GM19240 (cell line): Measurements from ENCODE around the gene FAAH.
A peak's percentile ranks its signal among the peaks of the same experiment; 100 is the strongest.

Source experiments
- DNase-seq: peaks from one replicate; pipeline ENCODE4 v3.0.0; 2011; ENCODE audit warnings: low spot score; ENCODE audit not compliant: insufficient read length

Gene FAAH

GRCh38 chr1:46400421-46400820 lies 6.3 kb downstream of the FAAH start:
- DNase-seq: no peak

GRCh38 chr1:46401154-46401913 lies 7.2 kb downstream of the FAAH start:
- DNase-seq: no peak

- no peak for DNase-seq
Measured at GRCh38 chr1:46401964-46402626, 8.0 kb downstream of the FAAH start.

GRCh38 chr1:46403916-46404315 lies 9.8 kb downstream of the FAAH start:
- DNase-seq: no peak

- no peak for DNase-seq
Measured at GRCh38 chr1:46404482-46405196, 10.5 kb downstream of the FAAH start.

GRCh38 chr1:46405197-46405555 lies 11.1 kb downstream of the FAAH start:
- no peak for DNase-seq

- no peak for DNase-seq
Measured at GRCh38 chr1:46405724-46406123, 11.6 kb downstream of the FAAH start.

- DNase-seq: no peak
Measured at GRCh38 chr1:46406881-46407608, 12.9 kb downstream of the FAAH start.

GRCh38 chr1:46407636-46408035 lies 13.5 kb downstream of the FAAH start:
- DNase-seq: no peak

GRCh38 chr1:46408356-46409062 lies 14.4 kb downstream of the FAAH start:
- DNase-seq: no peak

GRCh38 chr1:46409063-46409372 lies 14.9 kb downstream of the FAAH start:
- DNase-seq: no peak

GRCh38 chr1:46410156-46411009 lies 16.3 kb downstream of the FAAH start:
- no peak for DNase-seq

- DNase-seq: no peak
Measured at GRCh38 chr1:46411010-46411405, 16.9 kb downstream of the FAAH start.

GRCh38 chr1:46411601-46412341 lies 17.7 kb downstream of the FAAH start:
- no peak for DNase-seq

GRCh38 chr1:46412893-46413595 lies 18.9 kb downstream of the FAAH start:
- no peak for DNase-seq

GRCh38 chr1:46413596-46413985 lies 19.5 kb downstream of the FAAH start:
- peak; percentile 29 for DNase-seq

- no peak for DNase-seq
Measured at GRCh38 chr1:46415514-46415913, 21.4 kb downstream of the FAAH start.

- no peak for DNase-seq
Measured at GRCh38 chr1:46418976-46419375, 24.9 kb downstream of the FAAH start.

GRCh38 chr1:46420533-46420915 lies 26.4 kb downstream of the FAAH start:
- no peak for DNase-seq
